HG02642 (cell line): ENCODE measurements around the gene SEC24B.

Experiments
- ATAC-seq: cut with Tn5 transposase; IDR thresholded peaks from one replicate; pipeline ENCODE4 v1.9.1; 2021; ENCODE audit warnings: mild to moderate bottlenecking; ENCODE audit not compliant: unreplicated experiment, poor library complexity

Gene SEC24B

GRCh38 chr4:109433205-109434006 lies at the start of gene SEC24B:
TSS of gene SEC24B (plus strand) at chr4:109433815. CDS start at chr4:109433870, 55 bp downstream.
- ATAC-seq, result peak; percentile 93

- no peak for ATAC-seq
Observed at GRCh38 chr4:109383823-109384222, 49.8 kb upstream of the SEC24B start.

GRCh38 chr4:109385260-109385659 lies 48.4 kb upstream of the SEC24B start:
- no peak for ATAC-seq

GRCh38 chr4:109389369-109390114 lies 44.1 kb upstream of the SEC24B start:
- ATAC-seq, result peak; percentile 66

- ATAC-seq, result no peak
Observed at GRCh38 chr4:109390115-109390768, 43.4 kb upstream of the SEC24B start.

GRCh38 chr4:109395694-109396093 lies 37.9 kb upstream of the SEC24B start:
- no peak for ATAC-seq

GRCh38 chr4:109398928-109399327 lies 34.7 kb upstream of the SEC24B start:
- ATAC-seq, result no peak

GRCh38 chr4:109406337-109406931 lies 27.2 kb upstream of the SEC24B start:
- ATAC-seq, result peak; percentile 85

GRCh38 chr4:109407027-109407737 lies 26.4 kb upstream of the SEC24B start:
- no peak for ATAC-seq

GRCh38 chr4:109408711-109409110 lies 24.9 kb upstream of the SEC24B start:
- ATAC-seq, result no peak

GRCh38 chr4:109410226-109410625 lies 23.4 kb upstream of the SEC24B start:
- ATAC-seq, result no peak

GRCh38 chr4:109410776-109411175 lies 22.8 kb upstream of the SEC24B start:
- no peak for ATAC-seq

- no peak for ATAC-seq
Observed at GRCh38 chr4:109411964-109412363, 21.7 kb upstream of the SEC24B start.

- no peak for ATAC-seq
Observed at GRCh38 chr4:109412776-109413175, 20.8 kb upstream of the SEC24B start.

GRCh38 chr4:109414938-109415337 lies 18.7 kb upstream of the SEC24B start:
- ATAC-seq, result no peak

- ATAC-seq, result no peak
Observed at GRCh38 chr4:109418588-109418987, 15.0 kb upstream of the SEC24B start.

- ATAC-seq, result no peak
Observed at GRCh38 chr4:109419679-109420078, 13.9 kb upstream of the SEC24B start.

GRCh38 chr4:109424093-109424841 lies 9.3 kb upstream of the SEC24B start:
- no peak for ATAC-seq

- no peak for ATAC-seq
Observed at GRCh38 chr4:109425405-109425804, 8.2 kb upstream of the SEC24B start.
